CD4-positive, alpha-beta memory T cell (primary cell): ENCODE data around the gene CAVIN2. TPM values are rescaled to one million over a fixed set of nuclear protein-coding genes. Genes with fewer than 3 reads are reported as not detected.
A peak's percentile ranks its signal among the peaks of the same experiment; 100 is the strongest.

ENCODE experiments used
- CTCF ChIA-PET: fragments of 350-600 bp; sonication (Branson Sonifier 250); formaldehyde crosslinking; loops from one replicate; lab custom pipeline; 2021; ENCODE audit warnings: inconsistent platforms; ENCODE audit not compliant: partially characterized antibody; lab: Charles Lee
- POLR2A ChIA-PET: fragments of 350-600 bp; sonication (Branson Sonifier 250); formaldehyde crosslinking; loops from one replicate; lab custom pipeline; 2021; ENCODE audit not compliant: partially characterized antibody; lab: Charles Lee
- DNase-seq, 5 donors: peaks; one replicate each; pipeline versions ENCODE4 v3.0.0 to v3.0.0-alpha.2; 2020 to 2022; ENCODE audit warnings: mixed read lengths in 1 of 5
- H3K27ac ChIP-seq: one replicate; pipeline ENCODE4 v1.7.0; 2013; ENCODE audit warnings: low read depth, low read length
- H3K27me3 ChIP-seq: 2 replicates; pipeline ENCODE4 v1.7.0; 2013; ENCODE audit warnings: mild to moderate bottlenecking, low read length, moderate library complexity; ENCODE audit not compliant: insufficient read depth
- H3K36me3 ChIP-seq: 2 replicates; pipeline ENCODE4 v1.7.0; 2013; ENCODE audit warnings: mild to moderate bottlenecking, low read length, moderate library complexity; ENCODE audit not compliant: insufficient read depth
- H3K4me1 ChIP-seq: 2 replicates; pipeline ENCODE4 v1.7.0; 2013; ENCODE audit warnings: mild to moderate bottlenecking, low read length, moderate library complexity; ENCODE audit not compliant: insufficient read depth
- H3K4me3 ChIP-seq, 2 donors: one replicate each; pipeline ENCODE4 v1.7.0; 2013; ENCODE audit warnings: low read length in 2 of 2, mild to moderate bottlenecking in 1 of 2
- H3K9me3 ChIP-seq, 2 donors: one replicate each; pipeline ENCODE4 v1.7.0; 2013; ENCODE audit warnings: low read length in 2 of 2, control low read depth in 1 of 2; ENCODE audit not compliant: control insufficient read depth in 1 of 2
- H3K27ac Mint-ChIP-seq, 7 donors: one replicate each; pipeline ENCODE4 v1.8.0; 2020 to 2021; ENCODE audit warnings: mixed read lengths in 7 of 7, mild to moderate bottlenecking in 6 of 7, inconsistent platforms in 3 of 7, moderate library complexity in 3 of 7
- H3K27me3 Mint-ChIP-seq, 2 donors: one replicate each; pipeline ENCODE4 v1.8.0; 2020 to 2021; ENCODE audit warnings: mixed read lengths in 2 of 2
- H3K36me3 Mint-ChIP-seq, 2 donors: one replicate each; pipeline ENCODE4 v1.8.0; 2020 to 2021; ENCODE audit warnings: mixed read lengths in 2 of 2, inconsistent platforms in 1 of 2, mild to moderate bottlenecking in 1 of 2
- H3K4me1 Mint-ChIP-seq, 4 donors: one replicate each; pipeline ENCODE4 v1.8.0; 2020 to 2021; ENCODE audit warnings: mixed read lengths in 4 of 4, mild to moderate bottlenecking in 1 of 4
- H3K4me3 Mint-ChIP-seq, 8 donors: one replicate each; pipeline ENCODE4 v1.8.0; 2020 to 2021; ENCODE audit warnings: mixed read lengths in 8 of 8, mild to moderate bottlenecking in 7 of 8, moderate library complexity in 6 of 8, inconsistent platforms in 3 of 8
- H3K9me3 Mint-ChIP-seq, 8 donors: one replicate each; pipeline ENCODE4 v1.8.0; 2020 to 2021; ENCODE audit warnings: mixed read lengths in 8 of 8, mild to moderate bottlenecking in 5 of 8, inconsistent platforms in 3 of 8, moderate library complexity in 1 of 8
- intact Hi-C: fragments of 100-400 bp; cut with micrococcal nuclease; formaldehyde crosslinking; loops from one replicate; pipeline ENCODE4 v1.15.1; 2023
- polyA plus RNA-seq, 2 donors: library from polyadenylated mRNA; unstranded; fragments of 300-500 nt; fragmentation: Illumina TruSeq; gene quantifications; one replicate each; pipeline ENCODE4 v1.2.3, GENCODE V29; 2021
- total RNA-seq, 2 experiments: library from RNA; stranded (reverse); gene quantifications; one replicate each; pipeline ENCODE4 v1.2.3, GENCODE V29; 2021

The CAVIN2 gene
- total and polyA plus RNA-seq, 4 experiments from 2014 or later: 0.06 TPM; not detected in 3

GRCh38 chr2:191836853-191837769 is 9.8 kb downstream of the CAVIN2 start:
- Histone ChIP-seq H3K27me3 (no peaks in the 10 kb centered on the region), H3K36me3 (no peaks in the 10 kb centered on the region), H3K4me1 (no peaks in the 10 kb centered on the region), H3K9me3 (no peaks in the 10 kb centered on the region), H3K4me3 (no peak overlapping the region), H3K27ac (no peak overlapping the region)
- POLR2A ChIA-PET: no interaction called here
- Mint-ChIP-seq H3K4me1 (no peaks in the 10 kb centered on the region), H3K4me3 (no peak overlapping the region), H3K36me3 (no peaks in the 10 kb centered on the region), H3K27me3 (peaks cover 2 to 20% of the 10 kb centered on the region in 2 donors), H3K9me3 (peaks cover 0 to 2% (median 0%) of the 10 kb centered on the region in 8 donors), H3K27ac (peak overlapping the region in 1 of 7 donors; percentile 23)
- no peak for DNase-seq
- CTCF ChIA-PET: no interaction called here
- intact Hi-C loops: no loop called here

GRCh38 chr2:191836471-191836852 is 10.4 kb downstream of the CAVIN2 start:
- Histone ChIP-seq H3K27ac (no peak overlapping the region), H3K4me3 (no peak overlapping the region), H3K9me3 (no peaks in the 10 kb centered on the region), H3K4me1 (no peaks in the 10 kb centered on the region), H3K36me3 (no peaks in the 10 kb centered on the region), H3K27me3 (no peaks in the 10 kb centered on the region)
- Mint-ChIP-seq H3K27me3 (peaks cover 0 to 20% of the 10 kb centered on the region in 2 donors), H3K4me3 (no peak overlapping the region), H3K4me1 (no peaks in the 10 kb centered on the region), H3K27ac (peak overlapping the region in 1 of 7 donors; percentile 23), H3K36me3 (no peaks in the 10 kb centered on the region), H3K9me3 (peaks cover 0 to 2% (median 0%) of the 10 kb centered on the region in 8 donors)
- intact Hi-C loops: no loop called here
- CTCF ChIA-PET: no interaction called here
- POLR2A ChIA-PET: no interaction called here
- no peak for DNase-seq

GRCh38 chr2:191835539-191836350 is 11.1 kb downstream of the CAVIN2 start:
- Mint-ChIP-seq H3K27ac (no peak overlapping the region), H3K4me3 (no peak overlapping the region), H3K36me3 (no peaks in the 10 kb centered on the region), H3K4me1 (no peaks in the 10 kb centered on the region), H3K9me3 (peaks cover 0 to 2% (median 0%) of the 10 kb centered on the region in 8 donors), H3K27me3 (peaks cover 0 to 18% of the 10 kb centered on the region in 2 donors)
- H3K9me3 ChIP-seq: no peaks in the 10 kb centered on the region
- no peak for DNase-seq
- POLR2A ChIA-PET: no interaction called here
- CTCF ChIA-PET: interaction anchor here (1.4 kb wide), 1 partner anchor 23 kb away, joined by 3 read pairs; no protein-coding TSS in a partner anchor
- no peaks in the 10 kb centered on the region for H3K27me3 ChIP-seq
- H3K36me3 ChIP-seq: no peaks in the 10 kb centered on the region
- H3K27ac ChIP-seq: no peak overlapping the region
- H3K4me1 ChIP-seq: no peaks in the 10 kb centered on the region
- intact Hi-C loops: no loop called here
- H3K4me3 ChIP-seq: no peak overlapping the region

GRCh38 chr2:191835100-191835499 is 11.8 kb downstream of the CAVIN2 start:
- no peaks in the 10 kb centered on the region for H3K36me3 Mint-ChIP-seq
- Histone ChIP-seq H3K4me1 (no peaks in the 10 kb centered on the region), H3K9me3 (no peaks in the 10 kb centered on the region), H3K27ac (no peak overlapping the region), H3K4me3 (no peak overlapping the region), H3K27me3 (no peaks in the 10 kb centered on the region), H3K36me3 (no peaks in the 10 kb centered on the region)
- no peak overlapping the region for H3K27ac Mint-ChIP-seq
- no peak for DNase-seq
- CTCF ChIA-PET: interaction anchor here (1.4 kb wide), 1 partner anchor 23 kb away, joined by 3 read pairs; no protein-coding TSS in a partner anchor
- no peaks in the 10 kb centered on the region for H3K4me1 Mint-ChIP-seq
- POLR2A ChIA-PET: no interaction called here
- H3K27me3 Mint-ChIP-seq: peaks cover 0 to 16% of the 10 kb centered on the region in 2 donors
- no peak overlapping the region for H3K4me3 Mint-ChIP-seq
- peaks cover 0 to 2% (median 0%) of the 10 kb centered on the region in 8 donors for H3K9me3 Mint-ChIP-seq
- intact Hi-C loops: no loop called here

- Mint-ChIP-seq H3K27me3 (peaks cover 0 to 12% of the 10 kb centered on the region in 2 donors), H3K4me3 (no peak overlapping the region), H3K4me1 (no peaks in the 10 kb centered on the region), H3K27ac (no peak overlapping the region), H3K36me3 (no peaks in the 10 kb centered on the region), H3K9me3 (peaks cover 0 to 3% (median 0%) of the 10 kb centered on the region in 8 donors)
- intact Hi-C loops: no loop called here
- DNase-seq: no peak
- H3K27ac ChIP-seq: no peak overlapping the region
- ChIA-PET POLR2A (no interaction called here), CTCF (no interaction called here)
- H3K9me3 ChIP-seq: no peaks in the 10 kb centered on the region
- no peak overlapping the region for H3K4me3 ChIP-seq
- no peaks in the 10 kb centered on the region for H3K4me1 ChIP-seq
- H3K27me3 ChIP-seq: no peaks in the 10 kb centered on the region
- no peaks in the 10 kb centered on the region for H3K36me3 ChIP-seq
Observed at GRCh38 chr2:191833356-191833755, 13.5 kb downstream of the CAVIN2 start.

GRCh38 chr2:191832668-191833067 is 14.2 kb downstream of the CAVIN2 start:
- H3K9me3 Mint-ChIP-seq: peaks cover 0 to 3% (median 0%) of the 10 kb centered on the region in 8 donors
- POLR2A ChIA-PET: no interaction called here
- CTCF ChIA-PET: no interaction called here

More at GRCh38 chr2:191832668-191833067, 14.2 kb downstream of the CAVIN2 start:
- Histone ChIP-seq H3K4me3 (no peak overlapping the region), H3K9me3 (no peaks in the 10 kb centered on the region), H3K27me3 (no peaks in the 10 kb centered on the region), H3K4me1 (no peaks in the 10 kb centered on the region), H3K36me3 (no peaks in the 10 kb centered on the region), H3K27ac (no peak overlapping the region)
- peaks cover 0 to 12% of the 10 kb centered on the region in 2 donors for H3K27me3 Mint-ChIP-seq
- H3K4me3 Mint-ChIP-seq: no peak overlapping the region
- intact Hi-C loops: no loop called here
- H3K36me3 Mint-ChIP-seq: no peaks in the 10 kb centered on the region
- H3K4me1 Mint-ChIP-seq: no peaks in the 10 kb centered on the region
- DNase-seq: no peak
- H3K27ac Mint-ChIP-seq: no peak overlapping the region
